ENCODE measurements around the gene GSTT2B.
"Not testable (repeated sequence)": the region's sequence is repeated elsewhere in the genome, so short reads cannot be mapped to it uniquely, and the experiment has no call there.

Gene GSTT2B

GRCh38 chr22:23961084-23961771 lies at the start of gene GSTT2B:
Gene GSTT2B (minus strand): TSS chr22:23961195. CDS start chr22:23961131, 64 bp downstream.
- not testable (repeated sequence) for DNase-seq (ENCODE audit: low read depth in 3 of 3)

- no peak for DNase-seq (ENCODE audit: low read depth in 3 of 3)
Measured at GRCh38 chr22:24010018-24010391, 49.0 kb upstream of the GSTT2B start.

- DNase-seq (ENCODE audit: low read depth in 3 of 3): no peak
Measured at GRCh38 chr22:24009227-24010017, 48.4 kb upstream of the GSTT2B start.

- DNase-seq (ENCODE audit: low read depth in 3 of 3): no peak
Measured at GRCh38 chr22:24008381-24009226, 47.6 kb upstream of the GSTT2B start.

GRCh38 chr22:24008022-24008283 lies 47.0 kb upstream of the GSTT2B start:
- DNase-seq (ENCODE audit: low read depth in 3 of 3): no peak

GRCh38 chr22:24007253-24008021 lies 46.4 kb upstream of the GSTT2B start:
- DNase-seq (ENCODE audit: low read depth in 3 of 3): no peak

- no peak for DNase-seq (ENCODE audit: low read depth in 3 of 3)
Measured at GRCh38 chr22:24006914-24007214, 45.9 kb upstream of the GSTT2B start.

GRCh38 chr22:24006207-24006913 lies 45.4 kb upstream of the GSTT2B start:
- no peak for DNase-seq (ENCODE audit: low read depth in 3 of 3)

- DNase-seq (ENCODE audit: low read depth in 3 of 3): no peak
Measured at GRCh38 chr22:24005201-24005600, 44.2 kb upstream of the GSTT2B start, which contains the start of gene GSTT4. Gene GSTT4 (minus strand): TSS chr22:24005453. CDS start chr22:24005356, 97 bp downstream.

GRCh38 chr22:24003887-24004286 lies 42.9 kb upstream of the GSTT2B start:
- no peak for DNase-seq (ENCODE audit: low read depth in 3 of 3)

- DNase-seq (ENCODE audit: low read depth in 3 of 3): no peak
Measured at GRCh38 chr22:24002851-24003250, 41.9 kb upstream of the GSTT2B start.

- no peak for DNase-seq (ENCODE audit: low read depth in 3 of 3)
Measured at GRCh38 chr22:24002272-24002671, 41.3 kb upstream of the GSTT2B start.

- no peak for DNase-seq (ENCODE audit: low read depth in 3 of 3)
Measured at GRCh38 chr22:24001314-24001713, 40.3 kb upstream of the GSTT2B start.

GRCh38 chr22:23999779-24000178 lies 38.8 kb upstream of the GSTT2B start:
- DNase-seq (ENCODE audit: low read depth in 3 of 3): not testable (repeated sequence)

GRCh38 chr22:23997092-23997491 lies 36.1 kb upstream of the GSTT2B start:
- DNase-seq (ENCODE audit: low read depth in 3 of 3): no peak

GRCh38 chr22:23993581-23994177 lies 32.7 kb upstream of the GSTT2B start:
- DNase-seq (ENCODE audit: low read depth in 3 of 3): not testable (repeated sequence)

GRCh38 chr22:23993080-23993479 lies 32.1 kb upstream of the GSTT2B start:
- not testable (repeated sequence) for DNase-seq (ENCODE audit: low read depth in 3 of 3)

GRCh38 chr22:23989583-23990244 lies 28.7 kb upstream of the GSTT2B start:
- not testable (repeated sequence) for DNase-seq (ENCODE audit: low read depth in 3 of 3)

- DNase-seq (ENCODE audit: low read depth in 3 of 3): not testable (repeated sequence)
Measured at GRCh38 chr22:23986538-23987178, 25.7 kb upstream of the GSTT2B start.

GRCh38 chr22:23986089-23986488 lies 25.1 kb upstream of the GSTT2B start:
- DNase-seq (ENCODE audit: low read depth in 3 of 3): not testable (repeated sequence)

Data from stimulated activated CD4-positive, alpha-beta T cell treated with anti-CD3 and anti-CD28 coated beads, TNF-alpha, amount 100 ng/mL, for 48 hours (primary cell).